OCI-LY7 (cell line): Measurements from ENCODE around the gene ORC4. TPM values are rescaled to one million over a fixed set of nuclear protein-coding genes. Genes with fewer than 3 reads are reported as not detected.

Source experiments
- BruUV-seq: library from RNA; stranded (reverse); fragments of 400-500 nt; replicated peaks from 2 replicates; lab custom pipeline; 2021; lab: Mats Ljungman, UMichigan
- CTCF ChIA-PET: fragments of 300-600 bp; sonication (Branson Sonifier 250); formaldehyde crosslinking; loops from one replicate; lab custom pipeline; 2022; ENCODE audit warnings: antibody characterized with exemption; ENCODE audit not compliant: unreplicated experiment; lab: Charles Lee
- POLR2A ChIA-PET: fragments of 300-600 bp; sonication (Branson Sonifier 250); formaldehyde crosslinking; loops from one replicate; lab custom pipeline; 2022; ENCODE audit warnings: antibody characterized with exemption; lab: Charles Lee
- DNase-seq: peaks from one replicate; pipeline ENCODE4 v3.0.0-alpha.2; 2015; ENCODE audit warnings: low spot score
- H2AFZ ChIP-seq: fragments of 200-600 bp; sonication (generic), shearing (Covaris generic); 2 replicates; pipeline ENCODE4 v1.6.1; 2014; ENCODE audit warnings: mild to moderate bottlenecking, antibody characterized with exemption, low read length, moderate library complexity
- H3K27ac ChIP-seq: fragments of 200-600 bp; sonication (generic); 2 replicates; pipeline ENCODE4 v1.5.1; 2014; ENCODE audit warnings: mixed run types, low read depth, mild to moderate bottlenecking, moderate library complexity, low read length, inconsistent platforms; ENCODE audit not compliant: poor library complexity, severe bottlenecking
- H3K36me3 ChIP-seq: fragments of 200-600 bp; sonication (generic); 2 replicates; pipeline ENCODE4 v1.6.1; 2014; ENCODE audit warnings: mild to moderate bottlenecking, antibody characterized with exemption, low read length, moderate library complexity, mixed read lengths; ENCODE audit not compliant: insufficient read depth
- H3K4me1 ChIP-seq: fragments of 200-600 bp; sonication (generic); 2 replicates; pipeline ENCODE4 v1.5.1; 2014; ENCODE audit warnings: mild to moderate bottlenecking, low read length; ENCODE audit not compliant: insufficient read depth, poor library complexity, severe bottlenecking
- H3K4me2 ChIP-seq: fragments of 200-600 bp; sonication (generic); 2 replicates; pipeline ENCODE4 v1.6.1; 2014; ENCODE audit warnings: mild to moderate bottlenecking, low read length
- H3K4me3 ChIP-seq: fragments of 200-600 bp; sonication (generic); 2 replicates; pipeline ENCODE4 v1.5.1; 2014; ENCODE audit warnings: mild to moderate bottlenecking, low read depth, low read length; ENCODE audit not compliant: poor library complexity, severe bottlenecking
- H3K79me2 ChIP-seq: fragments of 200-600 bp; sonication (generic); 2 replicates; pipeline ENCODE4 v1.6.1; 2016; ENCODE audit warnings: low read depth, mild to moderate bottlenecking, low read length, moderate library complexity, mixed read lengths; ENCODE audit not compliant: insufficient read depth
- H3K9me2 ChIP-seq: fragments of 200-600 bp; sonication (generic); 2 replicates; pipeline ENCODE4 v1.6.1; 2016; ENCODE audit warnings: mild to moderate bottlenecking, low read length, mixed read lengths; ENCODE audit not compliant: insufficient read depth
- H3K9me3 ChIP-seq: fragments of 200-600 bp; sonication (generic); 2 replicates; pipeline ENCODE4 v1.6.1; 2014; ENCODE audit warnings: mild to moderate bottlenecking, mixed run types, low read length, mixed read lengths
- H4K20me1 ChIP-seq: fragments of 200-600 bp; sonication (generic); 2 replicates; pipeline ENCODE4 v1.6.1; 2014; ENCODE audit warnings: mild to moderate bottlenecking, antibody characterized with exemption, low read length, moderate library complexity, mixed read lengths; ENCODE audit not compliant: insufficient read depth
- EZH2phosphoT487 ChIP-seq: fragments of 200-600 bp; sonication (generic); IDR thresholded peaks from 2 replicates; pipeline ENCODE4 v1.6.1; 2018; ENCODE audit warnings: low read depth, borderline replicate concordance, mild to moderate bottlenecking, mixed run types, antibody characterized with exemption, low read length, moderate library complexity, mixed read lengths
- intact Hi-C: fragments of 100-400 bp; cut with micrococcal nuclease; formaldehyde crosslinking; loops from one replicate; pipeline ENCODE4 v1.10.0; 2022; ENCODE audit not compliant: unreplicated experiment
- total RNA-seq, 2 experiments: library from RNA; depleted of rRNA in 1 of 2; stranded (reverse); fragments of >200 nt in 1 of 2; shearing (Covaris generic) in 1 of 2; gene quantifications; 2 replicates each; pipeline ENCODE4 v1.2.3, GENCODE V29; 2014 to 2022
- TF ChIP-seq, protein P1 (sequence below): fragments of 200-600 bp; sonication (generic); conservative IDR thresholded peaks from 2 replicates; pipeline ENCODE4 v1.5.1; 2014; ENCODE audit warnings: mild to moderate bottlenecking, antibody characterized with exemption, low read length, moderate library complexity, mixed read lengths

Gene ORC4
- total RNA-seq, 2 experiments from 2014 or later, result 20.3 to 37.4 TPM

DNA sequence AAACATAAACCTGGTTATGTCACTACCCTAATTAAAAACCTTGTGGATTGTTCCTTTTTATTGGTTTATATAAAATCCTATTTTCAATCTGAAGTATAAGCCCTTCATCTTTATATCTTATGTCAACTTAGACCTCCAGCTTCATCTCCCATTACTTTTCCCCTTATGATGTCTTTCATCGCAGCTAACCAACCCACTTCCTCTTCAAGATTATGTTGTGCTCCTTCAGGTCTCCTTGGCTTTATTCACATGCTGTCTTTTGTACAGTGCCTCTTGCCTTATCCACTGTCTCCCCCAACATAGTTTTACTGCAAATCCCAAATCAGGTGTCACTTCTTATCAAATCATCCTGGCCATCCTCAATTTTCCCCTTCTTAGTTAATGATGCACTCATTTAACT lies 26.3 kb upstream of the ORC4 start:
- BruUV-seq, result no TSS peak

DNA sequence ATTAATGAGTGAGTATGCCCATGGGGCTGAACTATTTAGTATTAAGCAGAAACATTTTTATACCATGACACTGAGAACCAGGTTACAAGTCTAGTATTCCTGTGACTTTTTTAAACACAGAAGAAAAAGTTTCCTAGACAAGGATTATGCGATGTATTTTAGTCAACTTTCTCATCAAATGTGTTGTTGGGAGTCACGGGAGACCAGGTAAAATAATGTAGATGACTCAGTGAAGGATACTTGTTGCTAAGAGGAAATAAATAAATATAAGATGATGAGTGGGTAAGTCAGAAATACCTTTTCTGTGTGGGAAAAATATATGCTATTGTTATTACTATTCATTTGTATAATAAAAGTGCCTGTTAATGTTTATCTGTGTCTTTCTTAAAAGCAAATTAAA lies 23.8 kb upstream of the ORC4 start:
- CTCF ChIA-PET, result no interaction called here
- H2AFZ ChIP-seq, result no peak overlapping the region
- no TSS peak for BruUV-seq
- POLR2A ChIA-PET, result no interaction called here
- 0 out of 2 replicates have a peak, but pooled peaks cover 3% of the 10 kb centered on the region for H4K20me1 ChIP-seq
- H3K4me1 ChIP-seq, result peaks cover 6% of the 10 kb centered on the region
- no peak for DNase-seq
- no peak overlapping the region for H3K4me2 ChIP-seq
- H3K79me2 ChIP-seq, result no peaks in the 10 kb centered on the region
- no peaks in the 10 kb centered on the region for H3K9me3 ChIP-seq
- intact Hi-C loops, result no loop called here
- no peaks in the 10 kb centered on the region for H3K9me2 ChIP-seq
- no peak overlapping the region for H3K27ac ChIP-seq
- no peaks in the 10 kb centered on the region for H3K36me3 ChIP-seq
- no peak overlapping the region for H3K4me3 ChIP-seq
- TF ChIP-seq, protein P1, sequence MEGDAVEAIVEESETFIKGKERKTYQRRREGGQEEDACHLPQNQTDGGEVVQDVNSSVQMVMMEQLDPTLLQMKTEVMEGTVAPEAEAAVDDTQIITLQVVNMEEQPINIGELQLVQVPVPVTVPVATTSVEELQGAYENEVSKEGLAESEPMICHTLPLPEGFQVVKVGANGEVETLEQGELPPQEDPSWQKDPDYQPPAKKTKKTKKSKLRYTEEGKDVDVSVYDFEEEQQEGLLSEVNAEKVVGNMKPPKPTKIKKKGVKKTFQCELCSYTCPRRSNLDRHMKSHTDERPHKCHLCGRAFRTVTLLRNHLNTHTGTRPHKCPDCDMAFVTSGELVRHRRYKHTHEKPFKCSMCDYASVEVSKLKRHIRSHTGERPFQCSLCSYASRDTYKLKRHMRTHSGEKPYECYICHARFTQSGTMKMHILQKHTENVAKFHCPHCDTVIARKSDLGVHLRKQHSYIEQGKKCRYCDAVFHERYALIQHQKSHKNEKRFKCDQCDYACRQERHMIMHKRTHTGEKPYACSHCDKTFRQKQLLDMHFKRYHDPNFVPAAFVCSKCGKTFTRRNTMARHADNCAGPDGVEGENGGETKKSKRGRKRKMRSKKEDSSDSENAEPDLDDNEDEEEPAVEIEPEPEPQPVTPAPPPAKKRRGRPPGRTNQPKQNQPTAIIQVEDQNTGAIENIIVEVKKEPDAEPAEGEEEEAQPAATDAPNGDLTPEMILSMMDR, result no peak
- no peak for TF ChIP-seq EZH2phosphoT487

More for the DNA sequence above, 26.3 kb upstream of the ORC4 start:
- Histone ChIP-seq H4K20me1 (peaks cover 3% of the 10 kb centered on the region; the same call in 1 of the 2 replicates), H3K4me1 (peaks cover 5% of the 10 kb centered on the region), H3K4me2 (no peak overlapping the region), H2AFZ (no peak overlapping the region), H3K27ac (no peak overlapping the region), H3K4me3 (no peak overlapping the region), H3K9me2 (no peaks in the 10 kb centered on the region), H3K9me3 (no peaks in the 10 kb centered on the region), H3K79me2 (no peaks in the 10 kb centered on the region), H3K36me3 (no peaks in the 10 kb centered on the region)
- no peak for TF ChIP-seq EZH2phosphoT487
- TF ChIP-seq, protein P1, result no peak
- POLR2A ChIA-PET, result interaction anchor here (0.7 kb wide), 1 partner anchor 17 kb away, joined by 4 read pairs; no protein-coding TSS in a partner anchor
- DNase-seq, result no peak
- intact Hi-C loops, result no loop called here
- CTCF ChIA-PET, result no interaction called here

DNA sequence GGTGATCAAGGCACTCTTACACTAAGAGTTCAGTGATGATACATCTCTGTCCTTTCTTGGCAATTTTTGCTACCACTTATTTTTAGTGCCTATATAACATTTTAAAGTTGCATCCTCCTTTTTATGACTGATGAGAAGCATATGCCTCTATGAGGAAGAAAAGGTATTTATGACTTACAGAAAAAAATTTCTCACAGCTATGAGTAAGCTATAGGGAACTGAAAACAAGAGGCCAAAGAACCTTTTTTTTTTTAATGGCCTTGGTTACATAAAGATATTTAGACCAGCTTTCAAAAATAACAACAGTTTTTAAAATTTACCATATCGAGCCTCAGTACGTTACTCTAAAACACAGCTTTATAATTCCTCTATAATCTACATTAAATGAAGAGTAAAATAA lies 21.7 kb upstream of the ORC4 start:
- intact Hi-C loops, result no loop called here
- H2AFZ ChIP-seq, result no peak overlapping the region
- H3K36me3 ChIP-seq, result no peaks in the 10 kb centered on the region
- BruUV-seq, result no TSS peak
- TF ChIP-seq, protein P1, result no peak
- no peak for TF ChIP-seq EZH2phosphoT487
- no peak for DNase-seq
- H4K20me1 ChIP-seq, result 0 out of 2 replicates have a peak, but pooled peaks cover 3% of the 10 kb centered on the region
- H3K4me3 ChIP-seq, result no peak overlapping the region
- no peak overlapping the region for H3K27ac ChIP-seq
- peaks cover 6% of the 10 kb centered on the region for H3K4me1 ChIP-seq
- no peaks in the 10 kb centered on the region for H3K9me3 ChIP-seq
- H3K9me2 ChIP-seq, result no peaks in the 10 kb centered on the region
- no peak overlapping the region for H3K4me2 ChIP-seq
- ChIA-PET CTCF (no interaction called here), POLR2A (interaction anchor here (0.6 to 1.7 kb wide), 7 partner anchors 9 to 26 kb away, joined by 3 to 9 read pairs (median 4); partner anchors contain the start of genes MBD5 and ORC4)
- H3K79me2 ChIP-seq, result no peaks in the 10 kb centered on the region
